ENCODE data around the gene PSD4. TPM values are rescaled to one million over a fixed set of nuclear protein-coding genes. Genes with fewer than 3 reads are reported as not detected.

Gene PSD4
- polyA plus RNA-seq, 2 of the 4 experiments (the other 2 are of a cell fraction), result 5.4 to 21.6 TPM

GRCh38 chr2:113137827-113138226 is 35.9 kb upstream of the PSD4 start:
- no peak for ATAC-seq
- Histone ChIP-seq H3K27ac (peak overlapping the region in 1 of 2 experiments; percentile 14; a peak in 1 of 6 replicates), H3K9me3 (no peaks in the 10 kb centered on the region), H3K4me2 (no peak overlapping the region), H3K4me3 (no peak overlapping the region), H3K4me1 (0 out of 3 replicates have a peak, but pooled peaks cover 4% of the 10 kb centered on the region)
- CTCF ChIA-PET, result interaction anchor here (0.6 to 9.0 kb wide), 48 partner anchors 9 to 1807 kb away, joined by 3 to 243 read pairs (median 5); partner anchors contain the start of genes IL1RN and PSD4
- no peak for FAIRE-seq
- POLR2A ChIA-PET, result interaction anchor here (1.1 kb wide), 1 partner anchor 61 kb away, joined by 13 read pairs; no protein-coding TSS in a partner anchor
- TF ChIP-seq RFX5 (IDR thresholded peaks at IDR 0.05) (no peak), ESRRA (IDR thresholded peaks at IDR 0.05; ENCODE audit: borderline replicate concordance, low read length) (no peak), MAX (IDR thresholded peaks at IDR 0.05) (no peak), HOXB13 (CRISPR knock-in tag; IDR thresholded peaks at IDR 0.05; ENCODE audit: low read depth) (no peak), HOXA7 (CRISPR knock-in tag; IDR thresholded peaks at IDR 0.05) (no peak), HDAC2 (IDR thresholded peaks at IDR 0.05) (no peak), HOXB5 (CRISPR knock-in tag; IDR thresholded peaks at IDR 0.05) (no peak), ELK1 (IDR thresholded peaks at IDR 0.05; ENCODE audit: low read depth, low read length) (no peak), TP53 (CRISPR knock-in tag; IDR thresholded peaks at IDR 0.05) (no peak), TFCP2L1 (CRISPR knock-in tag; IDR thresholded peaks at IDR 0.05) (no peak), GATA3 (IDR thresholded peaks at IDR 0.05; ENCODE audit: borderline replicate concordance) (no peak)
- WGBS (ENCODE audit: missing lambda C conversion rate), result 88% methylated on average over 1 of the region's 1 CpG
- DNase-seq (ENCODE audit: low read depth in 1 of 2, low spot score in 1 of 2), result no peak

GRCh38 chr2:113138428-113139322 is 35.1 kb upstream of the PSD4 start:
- ChIA-PET POLR2A (interaction anchor here (1.1 kb wide), 1 partner anchor 60 kb away, joined by 13 read pairs; no protein-coding TSS in a partner anchor), CTCF (interaction anchor here (0.6 to 9.0 kb wide), 49 partner anchors 10 to 1807 kb away, joined by 3 to 243 read pairs (median 4); partner anchors contain the start of genes IL1RN and PSD4)
- Histone ChIP-seq H3K27ac (peak overlapping the region; percentile 44 to 66; a peak in 5 of 6 replicates), H3K9me3 (no peaks in the 10 kb centered on the region), H3K4me2 (peak overlapping the region; percentile 59), H3K4me3 (no peak overlapping the region), H3K4me1 (0 out of 3 replicates have a peak, but pooled peaks cover 4% of the 10 kb centered on the region)
- 44% methylated on average over 13 of the region's 13 CpGs for WGBS (ENCODE audit: missing lambda C conversion rate)
- FAIRE-seq (no peak), DNase-seq (ENCODE audit: low read depth in 1 of 2, low spot score in 1 of 2) (peak; percentile 52 to 76), ATAC-seq (peak; percentile 65 to 88; a peak in 5 of 6 replicates)
- no peak for TF ChIP-seq MAZ (IDR thresholded peaks at IDR 0.05; ENCODE audit: borderline replicate concordance, low read depth, low read length)
- TF ChIP-seq RAD21 (conservative IDR thresholded peaks at IDR 0.05 in 1 of 2, IDR thresholded peaks at IDR 0.05 in 1 of 2), result peak; percentile 69 to 74
- TF ChIP-seq RCOR1 (IDR thresholded peaks at IDR 0.05; ENCODE audit: low read depth, low read length), result no peak
- no peak for TF ChIP-seq ELK1 (IDR thresholded peaks at IDR 0.05; ENCODE audit: low read depth, low read length)
- no peak for TF ChIP-seq BCL3 (IDR thresholded peaks at IDR 0.05)
- no peak for TF ChIP-seq HOXA7 (CRISPR knock-in tag; IDR thresholded peaks at IDR 0.05)
- no peak for TF ChIP-seq EHMT2 (IDR thresholded peaks at IDR 0.05; ENCODE audit: low read depth)
- peak; percentile 91 for TF ChIP-seq SMC3 (IDR thresholded peaks at IDR 0.05)
- no peak for TF ChIP-seq MAX (IDR thresholded peaks at IDR 0.05)
- no peak for TF ChIP-seq ZC3H11A (IDR thresholded peaks at IDR 0.05)
- TF ChIP-seq ZSCAN20 (CRISPR knock-in tag; IDR thresholded peaks at IDR 0.05), result no peak
- TF ChIP-seq CHD4 (IDR thresholded peaks at IDR 0.05; ENCODE audit: borderline replicate concordance), result no peak
- peak; percentile 7 for TF ChIP-seq MAFK (IDR thresholded peaks at IDR 0.05; ENCODE audit: partially characterized antibody)
- TF ChIP-seq CTCF (IDR thresholded peaks at IDR 0.05), result peak; percentile 87
- TF ChIP-seq JUNB (IDR thresholded peaks at IDR 0.05), result no peak
- no peak for TF ChIP-seq NFE2L2 (conservative IDR thresholded peaks at IDR 0.05; ENCODE audit: low read length)
- no peak for TF ChIP-seq REST (IDR thresholded peaks at IDR 0.05)

Measured in A549 (cell line).